Muscle of leg (tissue), 11 donors: ENCODE results near the gene LAMA4. TPM values are rescaled to one million over a fixed set of nuclear protein-coding genes. Genes with fewer than 3 reads are reported as not detected.

ENCODE experiments used
- DNase-seq: peaks from one replicate; pipeline ENCODE4 v3.0.0; 2013
- H3K27ac ChIP-seq: one replicate; pipeline ENCODE4 v1.5.1; 2013; ENCODE audit warnings: mild to moderate bottlenecking, low read length, control low read depth
- H3K27me3 ChIP-seq: one replicate; pipeline ENCODE4 v1.6.1; 2013; ENCODE audit warnings: low read length; ENCODE audit not compliant: control insufficient read depth, insufficient read depth
- H3K36me3 ChIP-seq: one replicate; pipeline ENCODE4 v1.6.1; 2013; ENCODE audit warnings: low read length; ENCODE audit not compliant: control insufficient read depth, insufficient read depth
- H3K4me1 ChIP-seq: one replicate; pipeline ENCODE4 v1.6.1; 2013; ENCODE audit warnings: low read length; ENCODE audit not compliant: control insufficient read depth, insufficient read depth
- H3K4me3 ChIP-seq: one replicate; pipeline ENCODE4 v1.5.1; 2013; ENCODE audit warnings: low read length, control low read depth
- H3K9me3 ChIP-seq: replicated peaks from 2 replicates; pipeline ENCODE4 v1.6.1; 2013; ENCODE audit warnings: low read depth, low read length; ENCODE audit not compliant: control insufficient read depth
- WGBS: methylation state at CpG from one replicate; pipeline ENCODE4 v1.1.5; 2013; ENCODE audit warnings: missing lambda C conversion rate; ENCODE audit not compliant: insufficient coverage; 5-methylcytosine and 5-hydroxymethylcytosine counted together
- polyA plus RNA-seq, 8 donors: library from polyadenylated mRNA; unstranded; fragments of 120-200 nt; gene quantifications; one replicate each; pipeline versions ENCODE4 v1.2.1 to v1.2.3, GENCODE V29; 2013; ENCODE audit warnings: inconsistent platforms in 1 of 8, low replicate concordance in 1 of 8; ENCODE audit not compliant: insufficient read length in 8 of 8, insufficient read depth in 1 of 8
- total RNA-seq: library from RNA; stranded (reverse); fragments of 120-200 nt; gene quantifications from one replicate; pipeline ENCODE4 v1.2.4, GENCODE V29; 2013

The LAMA4 gene
- total and polyA plus RNA-seq, 9 donors, result 123 to 249 (median 188) TPM

DNA sequence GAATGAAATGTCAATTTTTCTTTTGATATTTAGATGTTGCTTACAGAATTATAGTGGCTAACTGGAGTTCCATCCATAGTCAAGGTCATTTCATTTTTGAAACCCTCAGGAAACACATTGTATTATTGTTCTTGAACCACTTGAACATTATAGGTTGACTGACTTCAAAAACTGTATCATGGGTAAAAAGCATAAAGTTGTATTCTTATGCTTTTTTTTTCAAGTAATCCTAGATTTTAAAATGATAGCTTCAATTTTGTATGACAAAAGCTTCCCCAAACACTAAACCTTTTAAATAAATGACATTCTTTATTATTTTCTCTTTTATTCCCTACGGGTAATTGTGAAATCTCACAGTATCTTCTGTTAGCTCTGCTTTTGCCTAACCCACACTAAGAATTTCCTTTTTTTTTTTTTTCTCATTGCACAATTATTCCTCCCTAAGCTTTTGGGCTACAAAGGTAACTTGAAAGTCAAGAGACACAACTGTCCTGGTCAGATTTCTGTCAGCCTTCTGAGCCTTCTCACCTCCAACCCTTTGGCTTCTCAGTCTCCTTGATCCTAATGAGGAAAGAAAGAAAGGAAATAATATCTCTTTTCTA, 36.9 kb upstream of the LAMA4 start:
- Histone ChIP-seq H3K36me3 (no peaks in the 10 kb centered on the region), H3K4me3 (no peak overlapping the region), H3K27ac (no peak overlapping the region), H3K9me3 (no peaks in the 10 kb centered on the region), H3K27me3 (no peaks in the 10 kb centered on the region), H3K4me1 (peaks cover 24% of the 10 kb centered on the region)
- WGBS, result 100% methylated on average over 1 of the region's 1 CpG
- no peak for DNase-seq

DNA sequence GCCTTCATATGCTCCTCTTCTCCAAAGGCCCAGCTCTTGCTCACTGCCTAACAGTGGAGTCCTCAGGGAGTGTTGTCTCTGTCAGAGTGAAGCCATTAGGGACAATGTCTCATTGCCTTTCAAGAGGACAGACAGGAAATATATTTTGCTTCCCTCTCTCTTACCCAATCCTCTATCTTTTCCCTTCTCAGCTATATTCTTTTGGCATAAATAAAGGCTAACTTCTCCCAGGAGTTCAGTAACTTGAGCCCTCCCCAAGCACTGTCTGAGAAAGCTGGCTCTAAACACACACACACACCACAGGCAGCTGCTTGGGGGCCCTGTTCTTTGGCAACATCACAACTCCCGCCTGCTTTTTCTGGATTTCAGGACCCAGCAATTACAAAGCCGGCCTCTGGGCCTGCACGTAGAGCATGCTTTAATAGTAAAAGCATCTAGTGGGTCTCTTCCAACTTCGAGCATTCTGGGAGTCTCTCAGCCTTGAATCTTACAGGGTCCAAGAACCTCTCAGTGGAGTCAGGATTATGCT, 34.7 kb upstream of the LAMA4 start:
- Histone ChIP-seq H3K27ac (peak overlapping the region; percentile 90), H3K36me3 (no peaks in the 10 kb centered on the region), H3K4me1 (peaks cover 25% of the 10 kb centered on the region), H3K9me3 (no peaks in the 10 kb centered on the region), H3K27me3 (no peaks in the 10 kb centered on the region), H3K4me3 (no peak overlapping the region)
- DNase-seq, result peak; percentile 100
- WGBS, result 20% methylated on average over 1 of the region's 4 CpGs

DNA sequence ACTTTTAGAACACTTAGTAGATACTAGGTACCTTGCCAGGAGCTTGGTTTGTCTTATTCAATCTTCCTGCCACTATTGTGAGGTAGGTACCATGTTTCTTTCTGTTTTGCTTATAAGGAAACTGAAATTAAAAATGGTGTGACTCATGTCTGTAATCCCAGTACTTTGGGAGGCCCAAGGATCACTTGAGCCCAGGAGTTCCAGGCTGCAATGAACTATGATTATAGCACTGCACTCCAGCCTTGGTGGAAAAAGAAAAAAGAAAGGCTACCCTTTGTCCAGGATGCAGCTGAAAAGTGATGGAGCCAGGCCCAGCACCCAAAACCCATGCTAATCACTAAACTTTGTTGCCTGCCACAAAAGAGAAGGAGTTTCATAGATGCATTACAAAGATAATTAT, 34.1 kb upstream of the LAMA4 start:
- no peak overlapping the region for H3K4me3 ChIP-seq
- DNase-seq, result peak; percentile 83
- H3K27ac ChIP-seq, result peak overlapping the region; percentile 48
- H3K27me3 ChIP-seq, result no peaks in the 10 kb centered on the region
- no peaks in the 10 kb centered on the region for H3K9me3 ChIP-seq
- peaks cover 25% of the 10 kb centered on the region for H3K4me1 ChIP-seq
- H3K36me3 ChIP-seq, result no peaks in the 10 kb centered on the region

DNA sequence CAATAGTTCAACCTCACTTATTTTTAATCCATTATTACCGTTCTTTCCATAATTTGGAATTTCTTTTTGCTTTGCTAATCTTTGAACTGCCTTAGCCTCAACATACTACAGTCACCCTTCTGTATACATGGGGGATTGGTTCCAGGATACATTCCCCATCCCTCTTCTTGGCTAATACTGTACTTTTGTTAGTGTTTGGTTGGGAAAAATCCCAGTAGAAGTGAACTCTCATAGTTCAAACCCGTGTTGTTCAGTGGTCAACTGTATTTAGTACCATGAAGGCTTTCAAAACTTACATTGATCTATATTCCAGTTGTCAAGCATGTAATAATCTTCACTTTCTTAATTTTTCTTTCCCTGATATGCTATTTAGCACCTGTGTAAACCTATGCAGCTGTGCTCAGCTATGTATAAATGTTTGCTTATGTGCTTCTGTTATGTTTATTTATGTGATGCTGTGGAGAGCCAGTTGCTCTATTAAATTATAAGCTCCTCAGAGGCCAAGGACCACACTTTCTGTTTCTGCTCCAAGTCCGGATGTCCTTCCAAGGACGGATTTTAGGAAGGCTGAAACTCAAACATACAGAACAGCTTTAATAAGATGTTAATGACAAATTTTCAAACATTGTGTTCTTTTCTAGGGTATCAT, 33.3 kb upstream of the LAMA4 start:
- DNase-seq, result peak; percentile 93
- WGBS, result no CpG with 5 or more reads among the region's 4 CpGs

GRCh38 chr6:112286500-112287144, 32.3 kb upstream of the LAMA4 start:
- H3K4me3 ChIP-seq, result no peak overlapping the region
- DNase-seq, result peak; percentile 74
- H3K36me3 ChIP-seq, result no peaks in the 10 kb centered on the region
- WGBS, result no CpG with 5 or more reads among the region's 1 CpG
- peak overlapping the region; percentile 47 for H3K27ac ChIP-seq
- H3K9me3 ChIP-seq, result no peaks in the 10 kb centered on the region
- H3K27me3 ChIP-seq, result no peaks in the 10 kb centered on the region
- H3K4me1 ChIP-seq, result peaks cover 32% of the 10 kb centered on the region

More for the DNA sequence above, 33.3 kb upstream of the LAMA4 start:
- H3K4me1 ChIP-seq, result peaks cover 27% of the 10 kb centered on the region
- H3K9me3 ChIP-seq, result no peaks in the 10 kb centered on the region
- no peaks in the 10 kb centered on the region for H3K36me3 ChIP-seq
- no peak overlapping the region for H3K4me3 ChIP-seq
- peak overlapping the region; percentile 48 for H3K27ac ChIP-seq
- H3K27me3 ChIP-seq, result no peaks in the 10 kb centered on the region

DNA sequence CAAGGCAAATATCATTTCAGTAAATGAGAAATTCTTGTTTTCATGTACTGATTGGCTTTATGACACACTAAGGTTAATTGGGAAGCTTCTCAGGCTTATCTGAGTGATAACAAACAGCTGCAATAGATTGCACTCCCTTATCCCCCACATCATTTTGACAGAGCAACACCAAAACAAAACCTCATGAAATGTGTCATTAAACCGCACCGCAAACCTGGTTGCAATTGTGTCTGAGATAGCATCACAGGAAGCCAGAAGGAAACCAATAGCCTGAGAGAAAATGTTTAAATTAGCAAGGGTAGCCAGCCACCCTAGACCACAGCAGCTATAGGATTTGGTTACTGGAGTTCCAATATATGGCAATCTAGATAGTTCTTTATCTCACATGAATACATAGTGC, 31.6 kb upstream of the LAMA4 start:
- Histone ChIP-seq H3K27me3 (no peaks in the 10 kb centered on the region), H3K4me3 (no peak overlapping the region), H3K9me3 (no peaks in the 10 kb centered on the region), H3K36me3 (no peaks in the 10 kb centered on the region), H3K4me1 (peaks cover 37% of the 10 kb centered on the region), H3K27ac (no peak overlapping the region)
- DNase-seq, result no peak
- WGBS, result no CpG with 5 or more reads among the region's 2 CpGs

GRCh38 chr6:112284603-112285002, 30.2 kb upstream of the LAMA4 start:
- Histone ChIP-seq H3K4me1 (peaks cover 41% of the 10 kb centered on the region), H3K27me3 (no peaks in the 10 kb centered on the region), H3K9me3 (no peaks in the 10 kb centered on the region), H3K27ac (no peak overlapping the region), H3K36me3 (no peaks in the 10 kb centered on the region), H3K4me3 (no peak overlapping the region)
- DNase-seq, result no peak

DNA sequence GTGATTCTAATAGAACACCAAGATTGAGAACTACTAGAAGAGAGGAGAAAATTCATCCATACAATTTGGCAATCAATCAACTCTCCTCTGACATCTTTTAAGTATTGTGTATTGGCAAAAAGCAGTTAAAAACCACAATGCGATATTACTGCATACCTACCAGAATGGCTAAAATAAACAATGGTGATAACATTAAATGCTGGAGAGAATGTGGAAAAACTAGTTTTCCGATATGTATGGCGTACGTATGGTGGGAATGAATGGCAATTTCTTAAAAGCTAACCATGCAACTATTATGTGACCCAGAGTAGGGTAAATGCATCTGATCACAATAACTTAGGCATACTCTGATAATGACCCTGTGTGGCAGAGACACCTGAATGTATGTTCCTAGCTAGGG, 29.3 kb upstream of the LAMA4 start:
- H3K36me3 ChIP-seq, result no peaks in the 10 kb centered on the region
- H3K4me1 ChIP-seq, result peaks cover 40% of the 10 kb centered on the region
- DNase-seq, result no peak
- H3K4me3 ChIP-seq, result no peak overlapping the region
- H3K27ac ChIP-seq, result no peak overlapping the region
- no peaks in the 10 kb centered on the region for H3K27me3 ChIP-seq
- no CpG with 5 or more reads among the region's 4 CpGs for WGBS
- H3K9me3 ChIP-seq, result no peaks in the 10 kb centered on the region

GRCh38 chr6:112281821-112282615, 27.7 kb upstream of the LAMA4 start:
- Histone ChIP-seq H3K36me3 (no peaks in the 10 kb centered on the region), H3K4me3 (no peak overlapping the region), H3K9me3 (no peaks in the 10 kb centered on the region), H3K27me3 (no peaks in the 10 kb centered on the region), H3K4me1 (peaks cover 36% of the 10 kb centered on the region), H3K27ac (peak overlapping the region; percentile 85)
- no CpG with 5 or more reads among the region's 4 CpGs for WGBS
- peak; percentile 98 for DNase-seq
